Thoracic aorta (tissue), 2 donors: ENCODE measurements around the gene ERI2. TPM values are rescaled to one million over a fixed set of nuclear protein-coding genes. Genes with fewer than 3 reads are reported as not detected.
A peak's percentile ranks its signal among the peaks of the same experiment; 100 is the strongest.

Experiments used
- ATAC-seq: fragments of 150-250 bp; one replicate; pipeline ENCODE4 v1.8.0; 2017; ENCODE audit warnings: low read depth; ENCODE audit not compliant: insufficient number of reproducible peaks, low FRiP score
- DNase-seq: peaks from one replicate; pipeline ENCODE4 v3.0.0-alpha.2; 2020; ENCODE audit warnings: low spot score
- H3K27ac ChIP-seq, 2 donors: fragments of 200-600 bp; sonication (generic); 1 replicate in 1 of 2; 2 replicates in 1 of 2; pipeline ENCODE4 v1.5.1; 2016; ENCODE audit warnings: mild to moderate bottlenecking in 2 of 2, moderate library complexity in 2 of 2
- H3K27me3 ChIP-seq: fragments of 200-600 bp; sonication (generic); replicated peaks from 2 replicates; pipeline ENCODE4 v1.6.0; 2016; ENCODE audit warnings: mild to moderate bottlenecking; ENCODE audit not compliant: insufficient read depth
- H3K36me3 ChIP-seq: fragments of 200-600 bp; sonication (generic); one replicate; pipeline ENCODE4 v1.5.1; 2016
- H3K4me1 ChIP-seq, 2 donors: fragments of 200-600 bp; sonication (generic); 1 replicate in 1 of 2; 2 replicates in 1 of 2; pipeline versions ENCODE4 v1.5.1 to v1.6.0; 2016; ENCODE audit warnings: low read depth in 2 of 2, mild to moderate bottlenecking in 1 of 2; ENCODE audit not compliant: control insufficient read depth in 1 of 2
- H3K4me3 ChIP-seq: fragments of 200-600 bp; sonication (generic); 2 replicates; pipeline ENCODE4 v1.5.1; 2016; ENCODE audit warnings: mild to moderate bottlenecking
- H3K9me3 ChIP-seq: fragments of 200-600 bp; sonication (generic); 2 replicates; pipeline ENCODE4 v1.5.1; 2016
- total RNA-seq, 2 donors: library from RNA; depleted of rRNA; stranded (reverse); fragments of >200 nt; gene quantifications; one replicate each; pipeline versions ENCODE4 v1.1.0 to v1.2.3, GENCODE V29; 2016
- TF ChIP-seq, protein P1 (sequence below): fragments of 200-600 bp; sonication (generic); IDR thresholded peaks from one replicate; pipeline ENCODE4 v1.5.1; 2019; ENCODE audit warnings: antibody characterized with exemption

Gene ERI2
- total RNA-seq, 2 donors from 2014 or later = 2.6 to 7.8 TPM

DNA sequence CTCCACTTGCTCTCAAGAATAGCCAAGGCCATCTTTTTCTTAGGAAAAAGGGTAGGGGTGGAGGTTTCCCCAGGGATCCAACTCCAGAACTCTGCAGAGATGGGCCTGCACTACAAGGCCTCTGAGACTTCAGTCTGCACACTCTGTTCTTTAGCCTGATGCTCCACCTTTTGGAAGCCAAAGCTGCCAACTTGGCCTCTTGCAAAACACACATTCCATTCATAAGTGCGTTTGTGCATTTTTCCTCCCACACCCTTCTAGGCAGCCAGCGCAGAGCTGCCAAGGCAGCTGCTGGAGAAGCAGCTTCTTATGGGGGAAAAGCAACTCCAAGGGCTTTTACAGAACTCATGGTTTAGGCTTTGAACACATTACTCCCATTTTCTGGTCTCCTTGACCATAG is 45.3 kb upstream of the ERI2 start:
- Histone ChIP-seq H3K9me3 (no peaks in the 10 kb centered on the region), H3K27me3 (no peaks in the 10 kb centered on the region), H3K4me1 (peaks cover 36 to 50% of the 10 kb centered on the region in 2 donors), H3K4me3 (peak overlapping the region; percentile 10), H3K27ac (peak overlapping the region; percentile 83 to 95), H3K36me3 (peaks cover 8% of the 10 kb centered on the region)
- ATAC-seq (peak; percentile 91), DNase-seq (peak; percentile 59)
- TF ChIP-seq, protein P1, sequence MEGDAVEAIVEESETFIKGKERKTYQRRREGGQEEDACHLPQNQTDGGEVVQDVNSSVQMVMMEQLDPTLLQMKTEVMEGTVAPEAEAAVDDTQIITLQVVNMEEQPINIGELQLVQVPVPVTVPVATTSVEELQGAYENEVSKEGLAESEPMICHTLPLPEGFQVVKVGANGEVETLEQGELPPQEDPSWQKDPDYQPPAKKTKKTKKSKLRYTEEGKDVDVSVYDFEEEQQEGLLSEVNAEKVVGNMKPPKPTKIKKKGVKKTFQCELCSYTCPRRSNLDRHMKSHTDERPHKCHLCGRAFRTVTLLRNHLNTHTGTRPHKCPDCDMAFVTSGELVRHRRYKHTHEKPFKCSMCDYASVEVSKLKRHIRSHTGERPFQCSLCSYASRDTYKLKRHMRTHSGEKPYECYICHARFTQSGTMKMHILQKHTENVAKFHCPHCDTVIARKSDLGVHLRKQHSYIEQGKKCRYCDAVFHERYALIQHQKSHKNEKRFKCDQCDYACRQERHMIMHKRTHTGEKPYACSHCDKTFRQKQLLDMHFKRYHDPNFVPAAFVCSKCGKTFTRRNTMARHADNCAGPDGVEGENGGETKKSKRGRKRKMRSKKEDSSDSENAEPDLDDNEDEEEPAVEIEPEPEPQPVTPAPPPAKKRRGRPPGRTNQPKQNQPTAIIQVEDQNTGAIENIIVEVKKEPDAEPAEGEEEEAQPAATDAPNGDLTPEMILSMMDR = no peak

DNA sequence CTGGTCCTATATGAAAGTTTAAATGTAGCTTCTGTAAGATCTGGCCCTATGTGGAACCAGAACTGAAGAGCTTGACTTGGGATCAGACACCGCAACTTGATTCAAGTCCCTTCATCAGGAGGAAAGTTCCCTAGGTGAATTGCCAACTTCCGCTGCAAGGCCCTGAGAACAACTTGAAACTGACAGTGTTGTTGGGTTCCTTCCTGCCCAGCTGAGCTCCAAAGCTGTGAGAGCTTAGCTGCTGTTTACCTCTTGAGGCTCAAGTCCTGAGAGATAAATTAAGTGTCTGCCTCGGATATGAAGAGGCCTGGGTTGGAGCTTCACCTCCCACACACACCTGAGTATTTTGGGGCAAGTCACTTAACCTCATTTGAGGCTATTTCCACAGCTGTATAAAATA is 44.7 kb upstream of the ERI2 start:
- TF ChIP-seq, protein P1 = no peak
- Histone ChIP-seq H3K27me3 (no peaks in the 10 kb centered on the region), H3K27ac (peak overlapping the region; percentile 83 to 95), H3K4me3 (no peak overlapping the region), H3K9me3 (no peaks in the 10 kb centered on the region), H3K4me1 (peaks cover 36 to 50% of the 10 kb centered on the region in 2 donors), H3K36me3 (peaks cover 7% of the 10 kb centered on the region)
- no peak for ATAC-seq
- DNase-seq = no peak

DNA sequence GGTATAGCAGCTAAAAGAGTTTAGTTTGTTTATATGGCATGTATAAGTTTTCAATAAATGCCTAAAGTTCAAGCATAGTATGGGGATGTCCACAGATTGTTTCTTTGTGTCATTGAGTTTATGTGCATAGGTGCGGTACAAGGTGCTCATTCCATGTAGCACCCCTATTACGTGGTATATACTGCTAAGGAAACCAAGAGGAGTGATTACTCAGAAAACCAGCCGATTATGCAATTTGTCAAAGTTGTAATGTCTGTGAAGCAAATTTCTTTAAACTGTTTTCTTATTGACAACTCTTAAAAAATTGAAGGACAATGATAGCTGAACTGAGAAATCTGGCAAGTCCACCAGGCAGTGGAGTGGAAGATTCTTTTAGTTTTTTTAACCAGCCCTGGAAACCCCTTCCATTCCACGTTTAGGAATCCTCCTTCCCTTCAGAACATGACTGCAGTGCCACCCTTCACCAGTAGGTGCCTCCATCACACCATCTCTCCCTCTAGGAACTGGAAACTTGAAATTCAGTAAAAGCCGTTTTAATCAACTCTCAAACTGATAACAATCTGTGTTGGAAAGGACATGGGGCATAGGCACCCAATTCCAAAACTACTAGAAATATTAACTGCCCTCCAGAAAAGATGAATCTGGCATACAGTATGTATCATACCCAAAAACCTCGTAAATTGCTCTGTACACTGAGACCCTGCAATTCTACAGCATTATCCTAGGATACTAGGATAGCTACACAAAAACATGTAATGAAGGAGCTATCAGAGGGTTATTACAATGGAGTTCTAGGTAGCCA is 43.5 kb upstream of the ERI2 start:
- TF ChIP-seq, protein P1 = peak; percentile 97
- ATAC-seq (no peak), DNase-seq (peak; percentile 45)
- Histone ChIP-seq H3K27me3 (no peaks in the 10 kb centered on the region), H3K36me3 (no peaks in the 10 kb centered on the region), H3K4me3 (no peak overlapping the region), H3K27ac (peak overlapping the region; percentile 83 to 95), H3K4me1 (peaks cover 36 to 50% of the 10 kb centered on the region in 2 donors), H3K9me3 (no peaks in the 10 kb centered on the region)

DNA sequence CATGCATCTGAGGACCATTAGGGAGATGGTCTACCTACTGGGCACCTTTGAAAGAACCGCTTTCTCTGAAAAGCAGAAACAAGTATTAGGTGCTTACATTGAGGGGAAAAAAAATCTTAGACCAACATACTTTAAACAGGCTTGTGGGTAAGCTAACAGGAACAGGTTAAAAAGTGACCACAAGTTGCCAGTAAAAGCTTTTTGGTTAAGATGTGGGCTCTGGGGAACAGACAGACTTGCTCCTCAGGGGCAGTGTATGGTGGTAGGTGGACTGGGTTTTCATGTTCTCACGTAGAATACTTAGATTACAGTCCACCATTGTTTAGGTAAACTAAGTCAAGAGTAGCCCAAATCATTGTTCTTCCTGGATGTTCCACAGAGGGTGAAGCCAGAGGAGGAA is 41.3 kb upstream of the ERI2 start:
- H3K9me3 ChIP-seq = no peaks in the 10 kb centered on the region
- H3K4me3 ChIP-seq = no peak overlapping the region
- no peak for ATAC-seq
- H3K27me3 ChIP-seq = no peaks in the 10 kb centered on the region
- H3K4me1 ChIP-seq = peaks cover 20 to 28% of the 10 kb centered on the region in 2 donors
- TF ChIP-seq, protein P1 = no peak
- H3K36me3 ChIP-seq = no peaks in the 10 kb centered on the region
- H3K27ac ChIP-seq = no peak overlapping the region
- no peak for DNase-seq

DNA sequence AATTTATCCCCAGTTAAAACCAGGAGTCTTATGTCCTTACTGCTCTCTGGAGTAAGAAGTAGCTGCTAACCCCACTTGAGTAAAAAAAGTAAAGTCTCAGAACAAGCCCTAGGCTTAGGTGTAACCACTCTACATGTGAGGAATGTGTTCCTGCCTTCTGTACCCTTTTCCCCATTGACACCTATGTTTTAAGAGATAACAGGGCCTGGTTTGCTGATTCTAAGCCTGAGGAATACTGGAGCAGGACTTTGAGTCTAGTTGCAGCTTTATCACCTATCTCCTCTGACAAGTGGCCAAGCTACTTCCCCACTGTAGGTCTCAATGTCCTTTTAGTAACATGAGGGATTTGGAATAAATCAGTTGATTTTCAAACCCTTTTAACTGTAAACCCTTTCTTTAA is 40.3 kb upstream of the ERI2 start:
- TF ChIP-seq, protein P1 = no peak
- DNase-seq = no peak
- no peaks in the 10 kb centered on the region for H3K36me3 ChIP-seq

More for the DNA sequence above, 40.3 kb upstream of the ERI2 start:
- ATAC-seq = no peak
- H3K27ac ChIP-seq = no peak overlapping the region
- no peak overlapping the region for H3K4me3 ChIP-seq
- peaks cover 13 to 19% of the 10 kb centered on the region in 2 donors for H3K4me1 ChIP-seq
- no peaks in the 10 kb centered on the region for H3K27me3 ChIP-seq
- no peaks in the 10 kb centered on the region for H3K9me3 ChIP-seq
